ENCODE measurements around the gene SCUBE1.
"Not testable (repeated sequence)": the region's sequence is repeated elsewhere in the genome, so short reads cannot be mapped to it uniquely, and the experiment has no call there.

SCUBE1 gene

DNA sequence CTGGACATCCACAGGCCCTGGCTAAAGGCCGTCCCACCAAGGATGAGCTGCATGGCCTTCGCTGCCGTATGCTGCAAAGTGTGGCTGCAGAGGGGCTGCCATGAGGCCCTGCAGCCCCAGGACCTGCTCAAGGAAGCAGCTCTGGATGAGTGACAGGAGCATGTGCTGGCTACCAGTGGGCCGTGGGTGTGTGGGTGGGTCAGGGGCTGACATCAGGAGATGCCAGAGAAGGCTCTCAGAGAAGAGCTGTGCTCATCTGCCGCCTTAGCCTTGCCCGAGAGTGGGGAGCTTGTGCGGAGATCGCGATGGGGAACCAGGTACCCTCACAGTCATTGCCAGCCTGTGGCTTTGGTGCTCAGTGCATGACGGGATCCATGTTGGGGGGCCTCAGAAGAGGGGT, 41.3 kb downstream of the SCUBE1 start:
- no peak for DNase-seq

GRCh38 chr22:43300891-43301676, 42.1 kb downstream of the SCUBE1 start:
- no peak for DNase-seq

DNA sequence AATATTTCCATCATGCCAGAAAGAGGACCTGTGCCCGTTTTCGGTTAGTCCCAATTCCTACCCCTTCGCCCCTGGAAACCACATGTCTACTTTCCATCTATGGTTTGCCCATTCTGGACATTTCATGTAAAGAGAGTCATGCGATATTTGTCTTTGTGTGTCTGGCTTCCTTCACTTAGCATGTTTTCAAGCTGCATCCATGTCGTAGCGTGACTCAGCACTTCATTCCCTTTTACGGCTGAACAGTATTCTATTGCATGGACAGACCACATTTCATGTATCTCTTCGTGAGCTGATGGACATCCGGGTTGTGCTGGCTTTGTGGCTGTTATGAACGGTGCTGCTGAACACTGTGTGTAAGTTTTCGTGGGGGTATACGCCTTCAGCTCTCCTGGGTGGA, 43.4 kb downstream of the SCUBE1 start:
- DNase-seq, result no peak

GRCh38 chr22:43298062-43298801, 44.9 kb downstream of the SCUBE1 start:
- no peak for DNase-seq

DNA sequence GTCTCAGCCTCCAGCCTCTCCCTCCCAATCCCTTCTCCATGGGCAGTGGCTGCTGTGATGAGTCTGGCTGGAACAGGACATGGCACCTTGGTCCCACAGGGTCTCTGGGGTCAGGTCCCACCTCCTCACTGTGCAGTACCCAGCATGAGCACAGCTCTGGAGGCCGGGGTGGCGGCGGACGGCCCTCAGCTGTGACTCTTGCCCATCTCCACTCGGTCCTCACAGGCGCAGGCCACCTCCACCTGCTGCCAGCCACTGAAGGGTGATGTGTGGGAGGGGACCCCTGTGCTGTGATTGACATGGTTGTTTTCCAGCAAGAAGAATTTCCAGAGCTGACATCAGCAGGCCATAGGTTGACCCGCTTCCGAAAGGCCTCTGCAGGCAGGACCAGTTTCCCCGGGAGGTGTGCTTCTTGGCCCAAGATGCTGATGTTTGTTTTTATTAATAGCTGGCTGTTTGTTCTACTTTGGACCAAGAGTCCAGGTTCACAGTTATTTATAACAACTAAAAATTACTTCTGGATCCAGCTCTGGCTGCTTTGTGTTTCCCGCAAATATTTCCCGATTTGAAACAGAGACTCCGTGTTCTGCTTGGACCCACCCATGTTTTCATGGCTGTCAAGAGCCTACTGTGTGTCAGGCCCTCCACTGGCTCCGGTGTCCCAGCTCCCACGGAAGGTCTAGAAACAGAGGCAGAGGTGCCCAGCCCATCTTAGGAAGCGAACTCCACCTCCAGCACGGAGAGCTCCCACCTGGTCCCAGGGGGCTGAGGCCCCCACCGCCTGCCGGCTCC, 45.7 kb downstream of the SCUBE1 start:
- DNase-seq, result no peak

DNA sequence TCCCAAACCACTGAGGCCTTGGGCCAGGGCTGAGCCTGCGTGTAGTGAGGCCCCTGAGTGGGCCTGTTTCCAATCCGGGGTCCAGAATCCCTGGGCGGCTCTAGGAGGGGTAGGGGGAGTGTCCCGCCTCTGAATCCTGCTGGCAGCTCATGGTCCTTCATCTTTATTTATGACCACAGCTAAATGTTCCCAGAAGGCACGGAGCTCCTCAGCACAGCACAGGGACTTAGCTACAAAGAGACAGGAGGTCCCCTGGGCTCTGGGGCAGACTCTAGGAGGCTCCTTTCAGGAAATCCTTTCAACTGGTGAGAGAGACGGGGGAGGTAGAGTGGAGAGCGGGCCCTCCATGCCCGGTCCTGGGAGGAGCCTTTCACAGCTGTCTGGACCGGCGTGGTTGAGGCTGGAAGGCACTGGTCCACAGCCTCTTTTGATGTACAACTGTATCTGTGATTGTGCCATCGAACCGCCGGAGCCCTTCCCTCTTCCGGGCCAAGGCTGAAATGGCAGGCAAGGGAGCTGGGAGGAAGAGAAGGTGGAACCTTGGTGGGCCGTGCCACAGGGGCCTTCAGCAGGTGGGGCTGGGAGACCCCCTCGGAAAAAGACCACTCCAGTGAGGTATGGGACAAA, 46.8 kb downstream of the SCUBE1 start:
- DNase-seq, result peak; percentile 60

GRCh38 chr22:43295660-43296059, 47.5 kb downstream of the SCUBE1 start:
- no peak for DNase-seq

DNA sequence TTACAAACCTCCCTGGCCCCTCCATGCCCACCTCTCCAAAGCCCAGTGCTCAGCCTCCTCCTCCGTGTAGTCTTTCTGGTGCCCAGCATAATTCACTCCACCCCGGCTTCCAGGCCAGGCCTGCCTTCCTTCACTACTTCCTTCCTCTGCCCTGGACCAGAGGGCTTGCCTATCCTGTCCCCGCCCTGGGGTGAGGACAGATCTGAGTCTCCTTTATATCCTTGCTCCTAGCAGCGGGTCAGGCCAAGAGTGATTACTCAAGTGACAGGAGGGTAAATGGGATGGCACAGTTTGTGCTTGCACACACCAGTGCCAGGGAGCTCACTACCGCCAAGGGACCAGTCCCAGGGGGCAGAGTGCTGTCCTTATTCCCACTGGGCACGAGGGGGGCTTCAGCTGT, 48.0 kb downstream of the SCUBE1 start:
- no peak for DNase-seq

DNA sequence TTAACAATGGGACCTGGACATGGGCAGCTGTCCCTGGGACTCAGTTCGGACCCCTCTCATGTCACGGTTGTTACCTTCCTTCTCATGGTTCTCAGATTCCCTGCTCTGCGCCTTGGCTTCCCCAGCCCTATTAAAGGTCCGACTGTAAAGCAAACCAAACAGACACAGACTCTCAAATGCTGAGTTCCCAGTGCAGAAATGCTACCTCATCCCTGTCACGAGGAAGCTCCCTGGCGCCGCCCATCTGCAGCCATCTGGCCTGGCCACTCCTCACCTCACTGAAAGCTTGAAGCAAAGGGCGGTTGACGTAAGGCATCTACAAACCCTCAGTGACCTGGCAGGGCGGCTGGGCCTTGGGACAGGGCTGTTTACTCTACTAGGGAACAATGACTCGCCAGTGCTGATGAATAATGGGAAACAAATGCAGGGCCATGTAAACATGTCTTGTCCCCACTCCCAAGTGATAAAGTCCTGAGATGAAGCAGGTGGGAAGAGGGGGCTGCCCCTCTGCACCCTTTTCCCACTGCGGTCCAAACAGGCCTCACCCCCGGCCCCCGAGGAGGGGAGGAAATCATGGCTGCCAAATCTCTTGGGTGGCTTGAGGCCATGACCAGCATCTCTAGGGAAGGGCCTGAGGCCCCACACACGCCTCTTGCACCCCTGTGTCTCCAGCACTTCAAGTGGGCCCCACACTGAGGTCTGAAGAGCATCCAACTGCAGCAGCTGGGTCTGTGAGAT, 49.3 kb downstream of the SCUBE1 start:
- peak; percentile 52 for DNase-seq

GRCh38 chr22:43293259-43293654, 49.9 kb downstream of the SCUBE1 start:
- no peak for DNase-seq

- DNase-seq, result peak; percentile 52
These were observed 50.5 kb downstream of the SCUBE1 start for GRCh38 chr22:43292630-43293018.

- no peak for DNase-seq
These were observed 51.8 kb downstream of the SCUBE1 start for GRCh38 chr22:43291381-43291780.

- no peak for DNase-seq
These were observed 53.0 kb downstream of the SCUBE1 start for GRCh38 chr22:43289976-43290721.

GRCh38 chr22:43289531-43289963, 53.6 kb downstream of the SCUBE1 start:
- no peak for DNase-seq

GRCh38 chr22:43288807-43289420, 54.3 kb downstream of the SCUBE1 start:
- DNase-seq, result no peak

DNA sequence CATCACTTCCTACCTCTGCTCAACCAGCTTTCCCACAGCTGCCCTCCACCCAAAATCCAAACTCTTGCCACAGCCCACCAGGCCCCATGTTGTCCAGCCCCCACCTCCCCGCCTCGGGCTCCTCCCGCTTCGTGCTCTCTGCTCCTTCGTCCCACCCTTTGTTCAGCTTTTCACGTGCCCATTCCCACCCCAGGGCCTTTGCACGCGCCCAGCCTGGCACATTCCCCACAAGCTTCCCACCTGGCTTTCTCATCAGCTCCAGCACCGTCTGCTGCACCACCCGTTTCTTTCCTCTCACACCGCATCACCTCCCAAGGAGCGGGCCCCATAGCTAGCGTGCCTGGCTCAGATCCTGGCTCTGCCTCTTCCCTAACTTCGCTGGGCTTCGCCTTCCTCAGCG, 54.8 kb downstream of the SCUBE1 start:
- no peak for DNase-seq

GRCh38 chr22:43287441-43287840, 55.7 kb downstream of the SCUBE1 start:
- no peak for DNase-seq

DNA sequence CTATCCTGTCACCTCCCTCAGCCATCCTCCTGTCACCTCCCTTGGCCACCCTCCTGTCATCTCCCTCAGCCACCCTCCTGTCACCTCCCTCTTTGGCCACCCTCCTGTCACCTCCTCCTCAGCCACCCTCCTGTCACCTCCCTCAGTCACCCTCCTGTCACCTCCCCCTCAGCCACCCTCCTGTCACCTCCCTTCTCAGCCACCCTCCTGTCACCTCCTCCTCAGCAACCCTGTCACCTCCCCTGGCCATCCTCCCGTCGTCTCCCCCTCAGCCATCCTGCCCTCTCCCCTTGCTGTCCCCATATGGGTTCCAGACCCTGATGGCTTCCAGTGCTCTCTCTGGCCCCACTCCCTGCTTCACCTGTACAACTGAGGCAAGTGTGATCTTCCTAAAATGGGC, 61.8 kb downstream of the SCUBE1 start:
- no peak for DNase-seq

- not testable (repeated sequence) for DNase-seq
These were observed 62.7 kb downstream of the SCUBE1 start for GRCh38 chr22:43280523-43280886.

DNA sequence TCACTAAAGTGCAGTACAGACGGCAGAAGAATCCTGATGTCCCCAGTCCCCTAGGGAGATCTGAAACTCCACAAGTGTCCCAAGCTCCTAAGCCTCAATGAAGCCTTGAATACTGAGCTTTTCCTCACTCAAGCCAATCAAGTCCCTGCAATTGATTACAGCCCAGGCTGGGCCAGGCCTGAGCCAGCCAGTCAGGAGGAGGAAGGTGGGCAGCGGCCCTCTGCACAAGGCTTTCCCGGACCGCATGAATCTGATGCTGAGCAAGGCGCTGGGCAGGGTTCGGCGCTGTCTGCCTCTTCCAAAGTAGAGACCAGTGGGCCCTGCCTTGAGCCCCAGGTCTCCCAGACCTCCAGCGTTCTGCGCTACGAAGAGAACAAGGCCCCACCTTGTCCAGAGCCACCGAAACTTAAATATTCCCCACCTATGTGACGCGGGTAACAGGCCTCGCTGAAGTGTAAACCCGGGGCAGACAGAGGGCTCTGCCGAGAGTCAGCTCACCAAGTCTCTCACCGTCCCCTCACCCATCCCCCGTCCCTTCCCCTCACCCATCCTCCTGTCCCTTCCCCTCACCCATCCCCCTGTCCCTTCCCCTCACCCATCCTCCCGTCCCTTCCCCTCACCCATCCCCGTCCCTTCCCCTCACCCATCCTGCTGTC, 63.2 kb downstream of the SCUBE1 start:
- DNase-seq, result no peak

All from right kidney (tissue), 1 donor.